OCI-LY1 (cell line): ENCODE results near the gene VAV3.

ENCODE experiments used
- H2AFZ ChIP-seq: fragments of 200-600 bp; sonication (generic), shearing (Covaris generic); 2 replicates; pipeline ENCODE4 v1.6.0; 2014; ENCODE audit warnings: antibody characterized with exemption, mild to moderate bottlenecking, low read length
- H3F3A ChIP-seq: fragments of 200-600 bp; sonication (generic), shearing (Covaris generic); 2 replicates; pipeline ENCODE4 v1.6.0; 2014; ENCODE audit warnings: mild to moderate bottlenecking, antibody characterized with exemption, low read length, moderate library complexity; ENCODE audit not compliant: insufficient read depth
- H3K27ac ChIP-seq: fragments of 200-600 bp; sonication (generic); 2 replicates; pipeline ENCODE4 v1.5.1; 2014; ENCODE audit warnings: low read length, mixed run types, mild to moderate bottlenecking, low read depth; ENCODE audit not compliant: poor library complexity, severe bottlenecking
- H3K27me3 ChIP-seq: fragments of 200-600 bp; sonication (generic); 2 replicates; pipeline ENCODE4 v1.6.0; 2014; ENCODE audit warnings: antibody characterized with exemption, mild to moderate bottlenecking, low read length, moderate library complexity; ENCODE audit not compliant: insufficient read depth
- H3K36me3 ChIP-seq: fragments of 200-600 bp; sonication (generic); 2 replicates; pipeline ENCODE4 v1.6.1; 2014; ENCODE audit warnings: mild to moderate bottlenecking, antibody characterized with exemption, low read length, moderate library complexity, mixed read lengths; ENCODE audit not compliant: insufficient read depth
- H3K4me1 ChIP-seq: fragments of 200-600 bp; sonication (generic); 2 replicates; pipeline ENCODE4 v1.5.1; 2014; ENCODE audit warnings: mild to moderate bottlenecking, low read length, moderate library complexity; ENCODE audit not compliant: insufficient read depth, severe bottlenecking
- H3K4me2 ChIP-seq: fragments of 200-600 bp; sonication (generic), shearing (Covaris generic); 2 replicates; pipeline ENCODE4 v1.6.1; 2014; ENCODE audit warnings: low read length
- H3K4me3 ChIP-seq: fragments of 200-600 bp; sonication (generic); 2 replicates; pipeline ENCODE4 v1.5.1; 2014; ENCODE audit warnings: low read length, low read depth, mild to moderate bottlenecking, mixed read lengths; ENCODE audit not compliant: poor library complexity, severe bottlenecking
- H3K79me2 ChIP-seq: fragments of 200-600 bp; shearing (Covaris generic); 2 replicates; pipeline ENCODE4 v1.6.1; 2016; ENCODE audit warnings: mixed run types, low read length, mixed read lengths; ENCODE audit not compliant: insufficient read depth
- H3K9ac ChIP-seq: fragments of 200-600 bp; sonication (generic), shearing (Covaris generic); 2 replicates; pipeline ENCODE4 v1.6.1; 2014; ENCODE audit warnings: mild to moderate bottlenecking, low read length, mixed read lengths
- H3K9me2 ChIP-seq: fragments of 200-600 bp; sonication (generic), shearing (Covaris generic); 2 replicates; pipeline ENCODE4 v1.6.1; 2014; ENCODE audit warnings: low read depth, mild to moderate bottlenecking, low read length, mixed read lengths
- H3K9me3 ChIP-seq: fragments of 200-600 bp; shearing (Covaris generic); 2 replicates; pipeline ENCODE4 v1.6.1; 2014; ENCODE audit warnings: low read length, mixed read lengths
- H4K20me1 ChIP-seq: fragments of 200-600 bp; sonication (generic), shearing (Covaris generic); 2 replicates; pipeline ENCODE4 v1.6.0; 2016; ENCODE audit warnings: mild to moderate bottlenecking, low read length; ENCODE audit not compliant: insufficient read depth
- EZH2 ChIP-seq: fragments of 200-600 bp; sonication (generic), shearing (Covaris generic); IDR thresholded peaks from 2 replicates; pipeline ENCODE4 v1.8.0; 2017; ENCODE audit warnings: borderline replicate concordance, mixed run types, mild to moderate bottlenecking, antibody characterized with exemption, low read length, moderate library complexity, mixed read lengths
- TF ChIP-seq, protein P1 (sequence below): fragments of 200-600 bp; sonication (generic), shearing (Covaris generic); IDR thresholded peaks from 2 replicates; pipeline ENCODE4 v1.5.1; 2017; ENCODE audit warnings: mild to moderate bottlenecking, antibody characterized with exemption, low read length, moderate library complexity, mixed read lengths

Gene VAV3

DNA sequence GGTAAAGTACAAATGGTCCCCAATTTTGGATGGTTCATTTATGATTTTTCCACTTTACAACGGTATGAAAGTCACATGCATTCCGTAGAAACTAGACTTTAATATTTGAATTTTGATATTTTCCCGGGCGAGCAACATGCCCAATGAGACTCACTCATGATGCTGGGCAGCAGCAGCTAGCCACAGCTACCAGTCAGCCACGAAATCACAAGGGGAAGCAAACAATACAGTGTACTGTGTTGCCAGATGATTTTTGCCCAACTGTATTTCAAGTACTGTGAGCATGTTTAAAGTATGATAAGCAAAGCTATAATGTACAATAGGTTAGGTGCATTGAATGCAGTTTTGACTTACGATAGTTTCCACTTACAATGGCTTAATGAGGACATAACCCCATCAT, 266.8 kb downstream of the VAV3 start:
- H3K79me2 ChIP-seq, result no peaks in the 10 kb centered on the region
- H3K27ac ChIP-seq, result no peak overlapping the region
- TF ChIP-seq, protein P1, sequence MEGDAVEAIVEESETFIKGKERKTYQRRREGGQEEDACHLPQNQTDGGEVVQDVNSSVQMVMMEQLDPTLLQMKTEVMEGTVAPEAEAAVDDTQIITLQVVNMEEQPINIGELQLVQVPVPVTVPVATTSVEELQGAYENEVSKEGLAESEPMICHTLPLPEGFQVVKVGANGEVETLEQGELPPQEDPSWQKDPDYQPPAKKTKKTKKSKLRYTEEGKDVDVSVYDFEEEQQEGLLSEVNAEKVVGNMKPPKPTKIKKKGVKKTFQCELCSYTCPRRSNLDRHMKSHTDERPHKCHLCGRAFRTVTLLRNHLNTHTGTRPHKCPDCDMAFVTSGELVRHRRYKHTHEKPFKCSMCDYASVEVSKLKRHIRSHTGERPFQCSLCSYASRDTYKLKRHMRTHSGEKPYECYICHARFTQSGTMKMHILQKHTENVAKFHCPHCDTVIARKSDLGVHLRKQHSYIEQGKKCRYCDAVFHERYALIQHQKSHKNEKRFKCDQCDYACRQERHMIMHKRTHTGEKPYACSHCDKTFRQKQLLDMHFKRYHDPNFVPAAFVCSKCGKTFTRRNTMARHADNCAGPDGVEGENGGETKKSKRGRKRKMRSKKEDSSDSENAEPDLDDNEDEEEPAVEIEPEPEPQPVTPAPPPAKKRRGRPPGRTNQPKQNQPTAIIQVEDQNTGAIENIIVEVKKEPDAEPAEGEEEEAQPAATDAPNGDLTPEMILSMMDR, result no peak
- TF ChIP-seq EZH2, result no peak
- H4K20me1 ChIP-seq, result no peaks in the 10 kb centered on the region
- H3F3A ChIP-seq, result no peaks in the 10 kb centered on the region
- H2AFZ ChIP-seq, result no peak overlapping the region
- H3K4me2 ChIP-seq, result no peak overlapping the region
- H3K4me1 ChIP-seq, result no peaks in the 10 kb centered on the region
- no peak overlapping the region for H3K9ac ChIP-seq
- H3K9me3 ChIP-seq, result no peaks in the 10 kb centered on the region
- no peak overlapping the region for H3K4me3 ChIP-seq
- no peaks in the 10 kb centered on the region for H3K9me2 ChIP-seq
- no peaks in the 10 kb centered on the region for H3K27me3 ChIP-seq
- H3K36me3 ChIP-seq, result no peaks in the 10 kb centered on the region

GRCh38 chr1:107695341-107695740, 269.6 kb downstream of the VAV3 start:
- Histone ChIP-seq H3K9ac (no peak overlapping the region), H4K20me1 (no peaks in the 10 kb centered on the region), H3K27ac (no peak overlapping the region), H3K9me3 (no peaks in the 10 kb centered on the region), H3K79me2 (no peaks in the 10 kb centered on the region), H3K36me3 (no peaks in the 10 kb centered on the region), H3K27me3 (no peaks in the 10 kb centered on the region), H3K4me1 (no peaks in the 10 kb centered on the region), H3K4me3 (no peak overlapping the region), H3K9me2 (no peaks in the 10 kb centered on the region), H3K4me2 (no peak overlapping the region), H3F3A (no peaks in the 10 kb centered on the region), H2AFZ (no peak overlapping the region)
- TF ChIP-seq, protein P1, result no peak
- TF ChIP-seq EZH2, result no peak

- H3K27ac ChIP-seq, result no peak overlapping the region
- no peaks in the 10 kb centered on the region for H3K27me3 ChIP-seq
- no peaks in the 10 kb centered on the region for H3K9me2 ChIP-seq
- H3K36me3 ChIP-seq, result no peaks in the 10 kb centered on the region
- H4K20me1 ChIP-seq, result no peaks in the 10 kb centered on the region
- H3F3A ChIP-seq, result no peaks in the 10 kb centered on the region
- H3K4me1 ChIP-seq, result no peaks in the 10 kb centered on the region
- no peak overlapping the region for H3K4me3 ChIP-seq
- H3K9me3 ChIP-seq, result no peaks in the 10 kb centered on the region
- no peak overlapping the region for H3K9ac ChIP-seq
- TF ChIP-seq, protein P1, result no peak
- no peak for TF ChIP-seq EZH2
- no peak overlapping the region for H3K4me2 ChIP-seq
- H2AFZ ChIP-seq, result no peak overlapping the region
- no peaks in the 10 kb centered on the region for H3K79me2 ChIP-seq
Observed at GRCh38 chr1:107692580-107693345, 272.2 kb downstream of the VAV3 start.
